Measurements from ENCODE around the gene UMAD1. TPM values are rescaled to one million over a fixed set of nuclear protein-coding genes. Genes with fewer than 3 reads are reported as not detected.

UMAD1 gene
- total RNA-seq, 2 experiments from 2014 or later: 11.0 to 15.3 TPM

DNA sequence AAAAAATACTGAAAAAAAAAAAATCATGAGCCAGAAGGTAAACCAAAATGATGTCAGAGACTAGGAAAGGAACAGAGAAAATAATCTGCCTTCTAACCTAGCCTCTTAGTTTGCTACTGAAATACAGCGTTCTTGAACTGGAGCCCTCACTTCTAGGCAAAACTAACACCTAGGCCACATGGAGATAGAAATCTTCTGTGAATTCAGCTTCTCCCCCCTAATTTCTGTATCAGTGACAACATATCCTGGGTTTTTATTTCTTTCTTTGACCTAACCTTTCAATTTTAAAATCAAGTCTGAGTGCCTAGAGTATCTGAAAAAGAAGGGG lies 228.0 kb downstream of the UMAD1 start:
- H3K36me3 Mint-ChIP-seq (ENCODE audit: low read depth): peaks cover 6% of the 10 kb centered on the region
- no peaks in the 10 kb centered on the region for H3K4me1 Mint-ChIP-seq (ENCODE audit: low read depth)
- Histone ChIP-seq H3K27ac (ENCODE audit: low read depth in 1 of 2, low read length in 2 of 2) (no peak overlapping the region), H3K4me1 (ENCODE audit: insufficient read depth, low read length) (no peaks in the 10 kb centered on the region), H3K9me3 (ENCODE audit: control insufficient read depth in 1 of 2, insufficient read depth in 1 of 2, low read length in 2 of 2) (no peaks in the 10 kb centered on the region), H3K4me3 (ENCODE audit: low read length) (no peak overlapping the region), H3K36me3 (ENCODE audit: insufficient read depth, low read length) (no peaks in the 10 kb centered on the region), H3K27me3 (ENCODE audit: control insufficient read depth in 1 of 2, insufficient read depth in 2 of 2, low read length in 2 of 2) (no peaks in the 10 kb centered on the region)
- ChIA-PET CTCF (no interaction called here), POLR2A (interaction anchor here (0.7 to 1.5 kb wide), 3 partner anchors 15 to 102 kb away, joined by 3 to 5 read pairs (median 3); no protein-coding TSS in a partner anchor)
- intact Hi-C loops (cut with DNase I, micrococcal nuclease): no loop called here
- no peak for TF ChIP-seq CTCF (IDR thresholded peaks at IDR 0.05)
- no peak overlapping the region for H3K27ac Mint-ChIP-seq
- ATAC-seq (ENCODE audit: poor library complexity) (no peak), DNase-seq (no peak)
- H3K27me3 Mint-ChIP-seq: no peaks in the 10 kb centered on the region
- no peaks in the 10 kb centered on the region for H3K9me3 Mint-ChIP-seq
- H3K4me3 Mint-ChIP-seq: no peak overlapping the region

GRCh38 chr7:7869036-7869435 lies 228.5 kb downstream of the UMAD1 start:
- no peaks in the 10 kb centered on the region for H3K4me1 ChIP-seq (ENCODE audit: insufficient read depth, low read length)
- no peak for DNase-seq
- H3K9me3 ChIP-seq (ENCODE audit: control insufficient read depth in 1 of 2, insufficient read depth in 1 of 2, low read length in 2 of 2): no peaks in the 10 kb centered on the region
- no peaks in the 10 kb centered on the region for H3K27me3 Mint-ChIP-seq
- no peak overlapping the region for H3K27ac ChIP-seq (ENCODE audit: low read depth in 1 of 2, low read length in 2 of 2)
- H3K27ac Mint-ChIP-seq: no peak overlapping the region
- no peak overlapping the region for H3K4me3 ChIP-seq (ENCODE audit: low read length)
- CTCF ChIA-PET: no interaction called here
- no peak overlapping the region for H3K4me3 Mint-ChIP-seq
- intact Hi-C loops (cut with DNase I, micrococcal nuclease): no loop called here
- ATAC-seq (ENCODE audit: poor library complexity): no peak
- H3K4me1 Mint-ChIP-seq (ENCODE audit: low read depth): no peaks in the 10 kb centered on the region
- TF ChIP-seq CTCF (IDR thresholded peaks at IDR 0.05): no peak
- H3K9me3 Mint-ChIP-seq: no peaks in the 10 kb centered on the region
- no peaks in the 10 kb centered on the region for H3K27me3 ChIP-seq (ENCODE audit: control insufficient read depth in 1 of 2, insufficient read depth in 2 of 2, low read length in 2 of 2)
- H3K36me3 ChIP-seq (ENCODE audit: insufficient read depth, low read length): no peaks in the 10 kb centered on the region
- POLR2A ChIA-PET: interaction anchor here (0.7 to 1.5 kb wide), 2 partner anchors 19 to 101 kb away, joined by 3 to 5 read pairs; no protein-coding TSS in a partner anchor
- H3K36me3 Mint-ChIP-seq (ENCODE audit: low read depth): peaks cover 11% of the 10 kb centered on the region

DNA sequence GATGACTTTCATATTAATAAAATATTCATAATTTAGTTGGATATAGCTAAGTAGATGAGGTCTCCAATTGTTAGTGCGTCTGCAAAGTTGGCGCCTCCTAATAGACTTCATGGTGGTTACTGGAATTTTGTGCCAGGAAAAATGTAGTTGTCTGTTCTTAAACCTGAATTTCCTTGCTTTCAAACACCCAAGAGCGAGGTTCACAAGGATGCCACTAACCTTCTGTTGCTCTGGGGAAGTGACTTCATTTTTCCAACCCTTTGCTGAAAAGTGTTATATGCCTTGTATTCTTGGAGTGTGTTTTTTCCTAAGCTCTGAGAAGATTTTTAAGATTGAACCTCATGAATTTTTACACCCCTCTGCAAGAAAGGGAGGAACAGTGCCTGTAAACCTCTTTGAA lies 229.1 kb downstream of the UMAD1 start:
- intact Hi-C loops (cut with DNase I, micrococcal nuclease): no loop called here
- Mint-ChIP-seq H3K4me3 (no peak overlapping the region), H3K36me3 (ENCODE audit: low read depth) (peaks cover 14% of the 10 kb centered on the region), H3K4me1 (ENCODE audit: low read depth) (no peaks in the 10 kb centered on the region), H3K27ac (no peak overlapping the region), H3K27me3 (no peaks in the 10 kb centered on the region), H3K9me3 (no peaks in the 10 kb centered on the region)
- DNase-seq (no peak), ATAC-seq (ENCODE audit: poor library complexity) (no peak)
- H3K36me3 ChIP-seq (ENCODE audit: insufficient read depth, low read length): no peaks in the 10 kb centered on the region
- no peaks in the 10 kb centered on the region for H3K4me1 ChIP-seq (ENCODE audit: insufficient read depth, low read length)
- H3K27me3 ChIP-seq (ENCODE audit: control insufficient read depth in 1 of 2, insufficient read depth in 2 of 2, low read length in 2 of 2): no peaks in the 10 kb centered on the region
- no peak for TF ChIP-seq CTCF (IDR thresholded peaks at IDR 0.05)
- H3K27ac ChIP-seq (ENCODE audit: low read depth in 1 of 2, low read length in 2 of 2): no peak overlapping the region
- ChIA-PET CTCF (no interaction called here), POLR2A (interaction anchor here (0.7 to 1.5 kb wide), 2 partner anchors 20 to 100 kb away, joined by 3 to 5 read pairs; no protein-coding TSS in a partner anchor)
- H3K9me3 ChIP-seq (ENCODE audit: control insufficient read depth in 1 of 2, insufficient read depth in 1 of 2, low read length in 2 of 2): no peaks in the 10 kb centered on the region
- H3K4me3 ChIP-seq (ENCODE audit: low read length): no peak overlapping the region

Data from CD4-positive, alpha-beta T cell (primary cell).